Smooth muscle cell (in vitro differentiated cells): Measurements from ENCODE around the gene MAP2K7. TPM values are rescaled to one million over a fixed set of nuclear protein-coding genes. Genes with fewer than 3 reads are reported as not detected.
A peak's percentile ranks its signal among the peaks of the same experiment; 100 is the strongest.

Experiments
- DNase-seq: peaks from one replicate; lab custom pipeline; 2025; ENCODE audit not compliant: unreplicated experiment; lab: John Stamatoyannopoulos, UW
- H2AFZ ChIP-seq: fragments of 200-600 bp; sonication (generic); 2 replicates; pipeline ENCODE4 v1.6.0; 2016; ENCODE audit warnings: antibody characterized with exemption, low read depth, mild to moderate bottlenecking
- H3F3A ChIP-seq: fragments of 200-600 bp; sonication (generic); 2 replicates; pipeline ENCODE4 v1.6.0; 2017; ENCODE audit warnings: antibody characterized with exemption, low read depth
- H3K27ac ChIP-seq: fragments of 200-600 bp; sonication (generic); 2 replicates; pipeline ENCODE4 v1.5.1; 2016; ENCODE audit warnings: low read depth, mild to moderate bottlenecking
- H3K27me3 ChIP-seq: fragments of 200-600 bp; sonication (generic); 2 replicates; pipeline ENCODE4 v1.6.1; 2016; ENCODE audit warnings: low read depth, mild to moderate bottlenecking
- H3K36me3 ChIP-seq: fragments of 200-600 bp; sonication (generic); 2 replicates; pipeline ENCODE4 v1.5.1; 2016; ENCODE audit warnings: low read depth
- H3K4me1 ChIP-seq: fragments of 200-600 bp; sonication (generic); 2 replicates; pipeline ENCODE4 v1.5.1; 2016; ENCODE audit warnings: low read depth
- H3K4me2 ChIP-seq: fragments of 200-600 bp; sonication (generic); 2 replicates; pipeline ENCODE4 v1.6.0; 2016; ENCODE audit warnings: mild to moderate bottlenecking
- H3K4me3 ChIP-seq: fragments of 200-600 bp; sonication (generic); 2 replicates; pipeline ENCODE4 v1.5.1; 2016; ENCODE audit warnings: mild to moderate bottlenecking
- H3K79me2 ChIP-seq: fragments of 200-600 bp; sonication (generic); 2 replicates; pipeline ENCODE4 v1.6.0; 2016; ENCODE audit warnings: low read depth, mild to moderate bottlenecking
- H3K9ac ChIP-seq: fragments of 200-600 bp; sonication (generic); 2 replicates; pipeline ENCODE4 v1.6.0; 2016; ENCODE audit warnings: low read depth
- H3K9me3 ChIP-seq: fragments of 200-600 bp; sonication (generic); replicated peaks from 2 replicates; pipeline ENCODE4 v1.5.1; 2016; ENCODE audit warnings: low read depth
- H4K20me1 ChIP-seq: fragments of 200-600 bp; sonication (generic); 2 replicates; pipeline ENCODE4 v1.6.0; 2016; ENCODE audit warnings: low read depth
- WGBS: methylation state at CpG from one replicate; pipeline ENCODE4 v1.1.7; 2016; ENCODE audit warnings: low lambda C conversion rate; 5-methylcytosine and 5-hydroxymethylcytosine counted together
- polyA plus RNA-seq: library from polyadenylated mRNA; unstranded; fragments of >200 nt; fragmentation: Nextera tagmentation; extraction: Ambion mirVana; gene quantifications from 2 replicates; pipeline ENCODE4 v1.2.1, GENCODE V29; 2016
- total RNA-seq: library from RNA; depleted of rRNA; stranded (reverse); fragments of >200 nt; gene quantifications from 2 replicates; pipeline ENCODE4 v1.2.3, GENCODE V29; 2014
- TF ChIP-seq, protein P1 (sequence below): fragments of 200-600 bp; sonication (generic); IDR thresholded peaks from 2 replicates; pipeline ENCODE4 v1.5.1; 2017; ENCODE audit warnings: borderline replicate concordance, mild to moderate bottlenecking, antibody characterized with exemption; ENCODE audit not compliant: insufficient read depth, poor library complexity, severe bottlenecking

Gene MAP2K7
- total and polyA plus RNA-seq, 2 experiments from 2014 or later = 6.7 to 9.2 TPM

DNA sequence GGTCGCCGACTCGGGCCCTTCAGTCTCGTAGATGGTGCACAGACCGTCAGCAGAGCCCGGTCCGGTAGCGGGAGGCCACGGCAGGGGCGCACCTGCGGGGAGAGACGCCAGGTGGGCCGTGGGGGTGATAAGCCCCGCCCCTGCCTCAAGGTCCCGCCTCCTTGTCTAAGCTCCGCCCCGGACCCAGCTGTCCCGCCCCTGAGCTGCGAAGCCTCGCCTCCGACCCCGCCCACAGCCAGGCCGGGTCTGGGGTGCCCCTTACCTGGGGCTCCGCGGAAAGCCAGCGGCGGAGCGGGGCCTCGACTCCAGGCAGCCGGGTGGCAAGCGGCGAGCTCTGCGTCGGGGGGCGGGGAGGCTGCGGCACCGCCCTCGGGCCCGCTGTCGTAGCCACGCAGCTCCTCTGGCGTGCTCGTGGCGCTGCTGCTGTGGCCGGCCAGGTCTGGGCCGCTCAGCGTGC, 34.2 kb upstream of the MAP2K7 start:
- Histone ChIP-seq H4K20me1 (no peaks in the 10 kb centered on the region), H3K4me2 (peak overlapping the region; percentile 84), H3K27me3 (peaks cover 64% of the 10 kb centered on the region), H3K36me3 (no peaks in the 10 kb centered on the region), H3K79me2 (no peaks in the 10 kb centered on the region), H3K9ac (no peak overlapping the region), H3F3A (peaks cover 3% of the 10 kb centered on the region), H3K4me1 (peaks cover 4% of the 10 kb centered on the region), H3K9me3 (no peaks in the 10 kb centered on the region), H3K4me3 (peak overlapping the region; percentile 46), H3K27ac (no peak overlapping the region), H2AFZ (peak overlapping the region; percentile 62)
- WGBS = 4% methylated on average over 26 of the region's 47 CpGs
- peak; percentile 54 for DNase-seq
- TF ChIP-seq, protein P1, sequence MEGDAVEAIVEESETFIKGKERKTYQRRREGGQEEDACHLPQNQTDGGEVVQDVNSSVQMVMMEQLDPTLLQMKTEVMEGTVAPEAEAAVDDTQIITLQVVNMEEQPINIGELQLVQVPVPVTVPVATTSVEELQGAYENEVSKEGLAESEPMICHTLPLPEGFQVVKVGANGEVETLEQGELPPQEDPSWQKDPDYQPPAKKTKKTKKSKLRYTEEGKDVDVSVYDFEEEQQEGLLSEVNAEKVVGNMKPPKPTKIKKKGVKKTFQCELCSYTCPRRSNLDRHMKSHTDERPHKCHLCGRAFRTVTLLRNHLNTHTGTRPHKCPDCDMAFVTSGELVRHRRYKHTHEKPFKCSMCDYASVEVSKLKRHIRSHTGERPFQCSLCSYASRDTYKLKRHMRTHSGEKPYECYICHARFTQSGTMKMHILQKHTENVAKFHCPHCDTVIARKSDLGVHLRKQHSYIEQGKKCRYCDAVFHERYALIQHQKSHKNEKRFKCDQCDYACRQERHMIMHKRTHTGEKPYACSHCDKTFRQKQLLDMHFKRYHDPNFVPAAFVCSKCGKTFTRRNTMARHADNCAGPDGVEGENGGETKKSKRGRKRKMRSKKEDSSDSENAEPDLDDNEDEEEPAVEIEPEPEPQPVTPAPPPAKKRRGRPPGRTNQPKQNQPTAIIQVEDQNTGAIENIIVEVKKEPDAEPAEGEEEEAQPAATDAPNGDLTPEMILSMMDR = peak; percentile 2

DNA sequence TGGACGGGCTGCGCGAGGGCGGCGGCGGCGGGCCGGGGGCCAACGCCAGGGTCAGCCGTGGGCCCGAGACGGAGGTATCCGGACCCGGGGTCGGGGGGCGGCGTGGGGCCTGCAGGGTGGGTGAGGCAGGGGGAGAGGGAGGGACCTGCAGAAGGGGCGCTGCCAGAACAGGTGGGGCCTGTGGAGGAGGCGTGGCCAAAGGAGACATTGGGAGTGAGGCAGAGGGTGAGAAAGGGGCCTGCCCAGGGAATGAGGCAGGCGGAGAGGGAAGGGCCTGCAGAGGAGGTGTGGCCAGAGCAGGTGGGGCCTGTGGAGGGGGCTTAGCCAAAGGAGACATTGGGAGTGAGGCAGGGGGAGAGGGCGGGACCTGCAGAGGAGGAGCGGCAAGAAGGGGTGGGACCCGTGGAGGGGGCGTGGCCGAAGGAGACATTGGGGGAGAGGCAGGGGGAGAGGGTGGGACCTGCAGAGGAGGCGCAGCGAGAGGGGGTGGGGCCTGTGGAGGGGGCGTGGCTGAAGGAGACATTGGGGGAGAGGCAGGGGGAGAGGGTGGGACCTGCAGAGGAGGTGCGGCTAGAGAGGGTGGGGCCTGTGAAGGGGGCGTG, 33.7 kb upstream of the MAP2K7 start:
- Histone ChIP-seq H2AFZ (peak overlapping the region; percentile 62), H3K36me3 (no peaks in the 10 kb centered on the region), H3F3A (peaks cover 3% of the 10 kb centered on the region), H3K27me3 (peaks cover 64% of the 10 kb centered on the region), H3K4me3 (peak overlapping the region; percentile 46), H3K27ac (no peak overlapping the region), H4K20me1 (no peaks in the 10 kb centered on the region), H3K9ac (no peak overlapping the region), H3K4me1 (peaks cover 4% of the 10 kb centered on the region), H3K9me3 (no peaks in the 10 kb centered on the region), H3K79me2 (no peaks in the 10 kb centered on the region), H3K4me2 (peak overlapping the region; percentile 84)
- 0% methylated on average over 5 of the region's 30 CpGs for WGBS
- TF ChIP-seq, protein P1 = no peak
- no peak for DNase-seq

DNA sequence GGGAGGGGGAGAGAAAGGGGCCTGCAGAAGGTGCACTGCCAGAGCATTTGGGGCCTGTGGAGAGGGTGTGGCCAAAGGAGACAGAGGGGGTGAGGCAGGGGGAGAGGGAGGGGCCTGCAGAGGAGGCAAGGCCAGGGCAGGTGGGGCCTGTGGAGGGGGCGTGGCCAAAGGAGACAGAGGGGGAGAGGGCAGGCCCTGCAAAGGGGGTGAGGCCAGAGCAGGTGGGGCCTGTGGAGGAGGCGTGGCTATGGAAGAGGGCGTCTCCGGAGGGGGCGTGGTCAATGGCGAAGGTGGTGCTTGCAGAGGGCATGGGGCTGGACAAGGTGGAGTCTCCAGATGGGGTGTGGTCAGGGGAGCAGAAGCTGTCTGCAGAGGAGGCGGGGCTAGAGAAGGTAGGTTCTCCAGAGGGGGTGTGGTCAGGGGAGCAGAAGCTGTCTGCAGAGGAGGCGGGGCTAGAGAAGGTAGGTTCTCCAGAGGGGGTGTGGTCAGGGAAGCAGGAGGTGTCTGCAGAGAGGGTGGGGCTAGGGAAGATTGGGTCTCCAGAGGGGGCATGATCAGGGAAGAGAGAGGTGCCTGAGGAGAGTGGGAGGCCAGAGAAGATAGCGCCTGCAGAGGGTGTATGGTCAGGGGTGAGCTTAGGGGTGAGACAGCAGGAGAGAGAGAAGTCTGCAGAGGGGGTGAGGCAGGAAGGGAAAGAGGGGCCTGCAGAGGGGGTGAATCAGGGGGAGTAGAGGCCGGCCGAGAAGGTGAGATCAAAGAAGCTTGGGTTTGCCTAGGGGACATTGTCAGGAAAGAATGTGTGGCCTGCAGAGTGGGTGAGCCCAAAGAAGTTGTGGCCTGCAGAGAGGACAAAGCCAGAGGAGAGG, 32.9 kb upstream of the MAP2K7 start:
- Histone ChIP-seq H3K9ac (no peak overlapping the region), H3K4me3 (peak overlapping the region; percentile 43), H3K4me1 (peaks cover 4% of the 10 kb centered on the region), H3K27ac (no peak overlapping the region), H3K4me2 (peak overlapping the region; percentile 84), H4K20me1 (no peaks in the 10 kb centered on the region), H2AFZ (no peak overlapping the region), H3K27me3 (peaks cover 65% of the 10 kb centered on the region), H3K79me2 (no peaks in the 10 kb centered on the region), H3K9me3 (no peaks in the 10 kb centered on the region), H3K36me3 (no peaks in the 10 kb centered on the region), H3F3A (peaks cover 3% of the 10 kb centered on the region)
- WGBS = 57% methylated on average over 9 of the region's 11 CpGs
- no peak for DNase-seq
- TF ChIP-seq, protein P1 = no peak
